SK-N-SH treated with all-trans-retinoic acid at 6 μM for 48 hours (cell line): ENCODE results near the gene AOPEP.

Source experiments
- ATAC-seq: fragments of 200-7000 bp; cut with Tn5 transposase; 3 replicates; pipeline ENCODE4 v1.9.1; 2020; ENCODE audit warnings: mild to moderate bottlenecking, moderate library complexity
- ARNTL ChIP-seq: fragments of 450-650 bp; formaldehyde crosslinking; IDR thresholded peaks from 2 replicates; pipeline ENCODE4 v1.5.0; 2020; ENCODE audit warnings: low read depth, mild to moderate bottlenecking, moderate library complexity, borderline replicate concordance
- BACH2 ChIP-seq: fragments of 250-450 bp; sonication (Bioruptor Pico); IDR thresholded peaks from 2 replicates; pipeline ENCODE4 v1.9.0; 2021; ENCODE audit warnings: mild to moderate bottlenecking, borderline replicate concordance
- CSDC2 ChIP-seq: fragments of 250-450 bp; sonication (Bioruptor Pico); IDR thresholded peaks from 2 replicates; pipeline ENCODE4 v1.5.0; 2020; ENCODE audit warnings: mild to moderate bottlenecking, moderate library complexity
- ESRRG ChIP-seq: fragments of 250-450 bp; sonication (Bioruptor Pico); IDR thresholded peaks from 2 replicates; pipeline ENCODE4 v1.6.1; 2021; ENCODE audit warnings: mild to moderate bottlenecking
- PPARA ChIP-seq: fragments of 250-450 bp; sonication (Bioruptor Pico); IDR thresholded peaks from 2 replicates; pipeline ENCODE4 v1.5.0; 2020; ENCODE audit warnings: mild to moderate bottlenecking, borderline replicate concordance
- SNAI2 ChIP-seq: fragments of 250-450 bp; sonication (Bioruptor Pico); IDR thresholded peaks from 2 replicates; pipeline ENCODE4 v1.5.0; 2020; ENCODE audit warnings: mild to moderate bottlenecking, moderate library complexity
- TCF4 ChIP-seq: fragments of 250-450 bp; sonication (Bioruptor Pico); IDR thresholded peaks from 2 replicates; pipeline ENCODE4 v1.8.0; 2021; ENCODE audit warnings: mild to moderate bottlenecking, moderate library complexity, borderline replicate concordance
- TOX ChIP-seq: fragments of 250-450 bp; sonication (Bioruptor Pico); IDR thresholded peaks from 2 replicates; pipeline ENCODE4 v1.8.0; 2021; ENCODE audit warnings: mild to moderate bottlenecking, moderate library complexity, borderline replicate concordance
- ZFP3 ChIP-seq: fragments of 250-450 bp; sonication (Bioruptor Pico); IDR thresholded peaks from 2 replicates; pipeline ENCODE4 v1.5.0; 2020; ENCODE audit warnings: mild to moderate bottlenecking, moderate library complexity
- ZNF565 ChIP-seq: fragments of 450-650 bp; formaldehyde crosslinking; conservative IDR thresholded peaks from 2 replicates; pipeline ENCODE4 v1.5.0; 2020; ENCODE audit warnings: low read depth, mild to moderate bottlenecking, moderate library complexity
- TF ChIP-seq, protein P1 (sequence below): fragments of 250-450 bp; sonication (Bioruptor Pico); IDR thresholded peaks from 2 replicates; pipeline ENCODE4 v1.5.0; 2020; ENCODE audit warnings: mild to moderate bottlenecking, moderate library complexity
- TF ChIP-seq, protein P2 (sequence below): fragments of 250-450 bp; sonication (Bioruptor Pico); IDR thresholded peaks from 2 replicates; pipeline ENCODE4 v1.5.1; 2020; ENCODE audit warnings: low read depth, mild to moderate bottlenecking, moderate library complexity
- TF ChIP-seq, protein P3 (sequence below): fragments of 250-450 bp; sonication (Bioruptor Pico); IDR thresholded peaks from 2 replicates; pipeline ENCODE4 v1.8.0; 2021; ENCODE audit warnings: low read depth, mild to moderate bottlenecking, moderate library complexity, borderline replicate concordance
- TF ChIP-seq, protein P4 (sequence below): fragments of 250-450 bp; sonication (Bioruptor Pico); IDR thresholded peaks from 2 replicates; pipeline ENCODE4 v1.8.0; 2020; ENCODE audit warnings: mild to moderate bottlenecking, moderate library complexity, borderline replicate concordance
- TF ChIP-seq, protein P5 (sequence below): fragments of 250-450 bp; sonication (Bioruptor Pico); IDR thresholded peaks from 2 replicates; pipeline ENCODE4 v1.5.1; 2021; ENCODE audit warnings: mild to moderate bottlenecking, moderate library complexity

AOPEP gene

DNA sequence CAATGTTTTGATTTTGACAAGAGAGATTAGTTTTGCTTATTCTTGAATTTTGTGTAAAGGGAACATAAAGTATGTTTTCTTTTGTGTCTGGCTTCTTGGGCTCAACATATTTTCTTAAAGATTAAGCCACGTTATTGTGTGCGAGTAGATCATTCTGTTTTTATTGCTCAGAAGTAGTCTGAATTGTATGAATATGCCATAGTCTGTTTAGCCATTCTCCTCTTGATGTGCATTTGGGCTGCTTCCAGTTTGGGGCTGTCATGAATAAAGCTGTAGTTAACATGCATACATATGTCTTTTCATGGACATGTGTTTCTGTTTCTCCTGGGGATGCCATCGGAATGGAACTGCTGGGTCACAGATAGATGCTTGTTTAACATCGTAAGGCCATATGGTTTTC, 392.1 kb downstream of the AOPEP start:
- no peak for TF ChIP-seq BACH2 (CRISPR knock-in tag)
- TF ChIP-seq, all 23 proteins: peak for 0
- ATAC-seq: no peak

DNA sequence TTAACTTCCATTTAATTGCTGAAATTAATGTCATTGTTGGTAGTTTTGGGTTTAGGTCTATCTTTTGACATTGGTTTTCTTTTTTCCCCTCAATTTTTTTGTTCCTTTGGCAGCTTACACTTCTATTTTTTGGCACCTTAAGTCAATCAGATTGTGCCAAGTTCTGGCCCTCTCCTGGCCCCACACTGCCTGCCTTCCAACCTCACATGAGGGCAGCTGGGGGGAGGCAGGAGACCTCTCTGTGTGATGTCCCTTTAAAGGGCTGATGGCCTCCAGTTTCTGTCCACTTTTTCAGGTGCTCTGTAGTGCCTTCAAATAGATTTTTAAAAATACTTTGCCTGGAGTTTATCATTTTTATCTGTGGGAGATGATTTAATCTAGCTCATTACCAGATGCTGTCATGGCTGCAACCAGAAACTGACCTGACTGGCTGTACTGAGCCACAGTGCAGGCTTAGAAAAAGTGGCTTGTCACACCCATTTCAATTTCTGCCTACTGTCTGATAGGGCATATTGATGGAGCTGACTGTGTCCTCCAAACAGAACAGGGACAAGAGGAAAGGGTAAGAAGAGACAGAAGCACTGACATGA, 394.4 kb downstream of the AOPEP start:
- TF ChIP-seq PPARA (CRISPR knock-in tag) (no peak), ZFP3 (CRISPR knock-in tag) (no peak), BACH2 (CRISPR knock-in tag) (no peak), ZNF565 (no peak), TOX (no peak), TCF4 (peak; percentile 31; the same call in 1 of the 2 replicates), SNAI2 (no peak)
- TF ChIP-seq, protein P1, sequence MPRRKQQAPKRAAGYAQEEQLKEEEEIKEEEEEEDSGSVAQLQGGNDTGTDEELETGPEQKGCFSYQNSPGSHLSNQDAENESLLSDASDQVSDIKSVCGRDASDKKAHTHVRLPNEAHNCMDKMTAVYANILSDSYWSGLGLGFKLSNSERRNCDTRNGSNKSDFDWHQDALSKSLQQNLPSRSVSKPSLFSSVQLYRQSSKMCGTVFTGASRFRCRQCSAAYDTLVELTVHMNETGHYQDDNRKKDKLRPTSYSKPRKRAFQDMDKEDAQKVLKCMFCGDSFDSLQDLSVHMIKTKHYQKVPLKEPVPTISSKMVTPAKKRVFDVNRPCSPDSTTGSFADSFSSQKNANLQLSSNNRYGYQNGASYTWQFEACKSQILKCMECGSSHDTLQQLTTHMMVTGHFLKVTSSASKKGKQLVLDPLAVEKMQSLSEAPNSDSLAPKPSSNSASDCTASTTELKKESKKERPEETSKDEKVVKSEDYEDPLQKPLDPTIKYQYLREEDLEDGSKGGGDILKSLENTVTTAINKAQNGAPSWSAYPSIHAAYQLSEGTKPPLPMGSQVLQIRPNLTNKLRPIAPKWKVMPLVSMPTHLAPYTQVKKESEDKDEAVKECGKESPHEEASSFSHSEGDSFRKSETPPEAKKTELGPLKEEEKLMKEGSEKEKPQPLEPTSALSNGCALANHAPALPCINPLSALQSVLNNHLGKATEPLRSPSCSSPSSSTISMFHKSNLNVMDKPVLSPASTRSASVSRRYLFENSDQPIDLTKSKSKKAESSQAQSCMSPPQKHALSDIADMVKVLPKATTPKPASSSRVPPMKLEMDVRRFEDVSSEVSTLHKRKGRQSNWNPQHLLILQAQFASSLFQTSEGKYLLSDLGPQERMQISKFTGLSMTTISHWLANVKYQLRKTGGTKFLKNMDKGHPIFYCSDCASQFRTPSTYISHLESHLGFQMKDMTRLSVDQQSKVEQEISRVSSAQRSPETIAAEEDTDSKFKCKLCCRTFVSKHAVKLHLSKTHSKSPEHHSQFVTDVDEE (CRISPR knock-in tag): 0 out of 2 replicates have a peak, but pooled peaks have one; percentile 37
- TF ChIP-seq, protein P2, sequence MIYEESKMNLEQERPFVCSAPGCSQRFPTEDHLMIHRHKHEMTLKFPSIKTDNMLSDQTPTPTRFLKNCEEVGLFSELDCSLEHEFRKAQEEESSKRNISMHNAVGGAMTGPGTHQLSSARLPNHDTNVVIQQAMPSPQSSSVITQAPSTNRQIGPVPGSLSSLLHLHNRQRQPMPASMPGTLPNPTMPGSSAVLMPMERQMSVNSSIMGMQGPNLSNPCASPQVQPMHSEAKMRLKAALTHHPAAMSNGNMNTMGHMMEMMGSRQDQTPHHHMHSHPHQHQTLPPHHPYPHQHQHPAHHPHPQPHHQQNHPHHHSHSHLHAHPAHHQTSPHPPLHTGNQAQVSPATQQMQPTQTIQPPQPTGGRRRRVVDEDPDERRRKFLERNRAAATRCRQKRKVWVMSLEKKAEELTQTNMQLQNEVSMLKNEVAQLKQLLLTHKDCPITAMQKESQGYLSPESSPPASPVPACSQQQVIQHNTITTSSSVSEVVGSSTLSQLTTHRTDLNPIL (CRISPR knock-in tag): no peak
- TF ChIP-seq, protein P3, sequence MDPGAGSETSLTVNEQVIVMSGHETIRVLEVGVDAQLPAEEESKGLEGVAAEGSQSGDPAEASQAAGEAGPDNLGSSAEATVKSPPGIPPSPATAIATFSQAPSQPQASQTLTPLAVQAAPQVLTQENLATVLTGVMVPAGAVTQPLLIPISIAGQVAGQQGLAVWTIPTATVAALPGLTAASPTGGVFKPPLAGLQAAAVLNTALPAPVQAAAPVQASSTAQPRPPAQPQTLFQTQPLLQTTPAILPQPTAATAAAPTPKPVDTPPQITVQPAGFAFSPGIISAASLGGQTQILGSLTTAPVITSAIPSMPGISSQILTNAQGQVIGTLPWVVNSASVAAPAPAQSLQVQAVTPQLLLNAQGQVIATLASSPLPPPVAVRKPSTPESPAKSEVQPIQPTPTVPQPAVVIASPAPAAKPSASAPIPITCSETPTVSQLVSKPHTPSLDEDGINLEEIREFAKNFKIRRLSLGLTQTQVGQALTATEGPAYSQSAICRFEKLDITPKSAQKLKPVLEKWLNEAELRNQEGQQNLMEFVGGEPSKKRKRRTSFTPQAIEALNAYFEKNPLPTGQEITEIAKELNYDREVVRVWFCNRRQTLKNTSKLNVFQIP (CRISPR knock-in tag): no peak
- TF ChIP-seq, protein P4, sequence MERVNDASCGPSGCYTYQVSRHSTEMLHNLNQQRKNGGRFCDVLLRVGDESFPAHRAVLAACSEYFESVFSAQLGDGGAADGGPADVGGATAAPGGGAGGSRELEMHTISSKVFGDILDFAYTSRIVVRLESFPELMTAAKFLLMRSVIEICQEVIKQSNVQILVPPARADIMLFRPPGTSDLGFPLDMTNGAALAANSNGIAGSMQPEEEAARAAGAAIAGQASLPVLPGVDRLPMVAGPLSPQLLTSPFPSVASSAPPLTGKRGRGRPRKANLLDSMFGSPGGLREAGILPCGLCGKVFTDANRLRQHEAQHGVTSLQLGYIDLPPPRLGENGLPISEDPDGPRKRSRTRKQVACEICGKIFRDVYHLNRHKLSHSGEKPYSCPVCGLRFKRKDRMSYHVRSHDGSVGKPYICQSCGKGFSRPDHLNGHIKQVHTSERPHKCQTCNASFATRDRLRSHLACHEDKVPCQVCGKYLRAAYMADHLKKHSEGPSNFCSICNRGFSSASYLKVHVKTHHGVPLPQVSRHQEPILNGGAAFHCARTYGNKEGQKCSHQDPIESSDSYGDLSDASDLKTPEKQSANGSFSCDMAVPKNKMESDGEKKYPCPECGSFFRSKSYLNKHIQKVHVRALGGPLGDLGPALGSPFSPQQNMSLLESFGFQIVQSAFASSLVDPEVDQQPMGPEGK (CRISPR knock-in tag): no peak
- ATAC-seq: peak; percentile 50

DNA sequence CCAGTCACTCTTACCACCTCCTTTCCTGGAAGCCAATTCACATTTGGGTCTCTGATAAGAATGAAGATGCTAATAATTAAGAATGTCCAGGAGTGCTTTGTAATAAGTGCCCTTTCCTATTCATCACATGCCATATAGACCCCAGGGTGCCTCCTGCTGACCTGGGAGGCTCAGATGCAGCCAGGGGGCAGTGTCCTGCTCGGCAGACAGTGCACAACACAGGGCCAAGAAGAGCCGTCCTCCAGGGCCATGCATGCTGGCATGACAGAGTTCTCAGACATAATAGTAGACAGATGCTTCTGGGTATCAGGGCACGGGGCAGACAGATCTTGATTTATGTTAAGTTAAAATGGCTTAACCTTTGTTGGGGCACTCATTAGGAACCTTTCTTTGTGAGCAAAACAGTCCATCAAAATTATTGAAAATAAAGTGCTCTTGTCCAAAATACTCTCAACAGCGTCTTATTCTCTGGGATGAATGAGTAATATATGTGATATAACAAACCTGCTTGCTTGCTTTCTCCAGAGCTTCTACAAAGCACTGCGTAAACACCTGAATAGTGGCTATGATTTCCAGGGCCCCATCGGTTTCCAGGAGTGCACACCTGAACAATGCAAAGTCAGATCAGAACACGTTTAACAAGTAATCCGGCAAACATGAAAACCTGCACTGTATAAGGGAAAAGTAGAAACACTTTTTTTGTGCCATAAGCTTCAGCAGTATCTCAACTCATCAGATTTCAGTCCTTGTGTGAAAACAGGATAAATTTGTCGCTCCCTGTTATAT, 398.3 kb downstream of the AOPEP start:
- TF ChIP-seq, protein P1 (CRISPR knock-in tag): 0 out of 2 replicates have a peak, but pooled peaks have one; percentile 12
- TF ChIP-seq TOX: no peak
- TF ChIP-seq ESRRG: no peak

DNA sequence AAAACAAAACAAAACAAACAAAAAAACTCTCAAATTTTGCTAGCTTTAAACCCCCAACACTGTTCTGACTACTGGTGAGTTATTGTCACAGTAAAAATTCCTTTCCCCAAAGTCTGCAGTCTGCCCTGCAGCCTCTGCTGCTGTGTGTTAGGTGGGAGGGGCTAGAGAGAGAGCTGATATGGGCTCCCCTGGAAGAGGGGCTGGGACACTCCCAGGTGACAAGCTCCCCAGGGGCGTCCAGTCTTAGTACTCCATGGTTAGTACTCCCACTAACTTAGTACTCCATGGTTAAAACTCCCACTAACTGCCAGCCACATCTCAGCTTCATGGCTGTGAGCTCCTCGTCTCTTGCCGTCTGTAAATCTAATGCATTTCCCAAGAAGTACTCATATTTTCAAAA, 399.2 kb downstream of the AOPEP start:
- no peak for ATAC-seq
- no peak for TF ChIP-seq SNAI2
- TF ChIP-seq TOX: no peak
- TF ChIP-seq, protein P2 (CRISPR knock-in tag): no peak
- TF ChIP-seq, protein P5, sequence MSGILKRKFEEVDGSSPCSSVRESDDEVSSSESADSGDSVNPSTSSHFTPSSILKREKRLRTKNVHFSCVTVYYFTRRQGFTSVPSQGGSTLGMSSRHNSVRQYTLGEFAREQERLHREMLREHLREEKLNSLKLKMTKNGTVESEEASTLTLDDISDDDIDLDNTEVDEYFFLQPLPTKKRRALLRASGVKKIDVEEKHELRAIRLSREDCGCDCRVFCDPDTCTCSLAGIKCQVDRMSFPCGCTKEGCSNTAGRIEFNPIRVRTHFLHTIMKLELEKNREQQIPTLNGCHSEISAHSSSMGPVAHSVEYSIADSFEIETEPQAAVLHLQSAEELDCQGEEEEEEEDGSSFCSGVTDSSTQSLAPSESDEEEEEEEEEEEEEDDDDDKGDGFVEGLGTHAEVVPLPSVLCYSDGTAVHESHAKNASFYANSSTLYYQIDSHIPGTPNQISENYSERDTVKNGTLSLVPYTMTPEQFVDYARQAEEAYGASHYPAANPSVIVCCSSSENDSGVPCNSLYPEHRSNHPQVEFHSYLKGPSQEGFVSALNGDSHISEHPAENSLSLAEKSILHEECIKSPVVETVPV (CRISPR knock-in tag): no peak
- TF ChIP-seq ZNF565: no peak
- TF ChIP-seq ARNTL (CRISPR knock-in tag): no peak
- TF ChIP-seq, protein P1 (CRISPR knock-in tag): no peak
- TF ChIP-seq CSDC2 (CRISPR knock-in tag): no peak
- no peak for TF ChIP-seq PPARA (CRISPR knock-in tag)
- no peak for TF ChIP-seq BACH2 (CRISPR knock-in tag)

More for the DNA sequence above, 398.3 kb downstream of the AOPEP start:
- peak; percentile 61 for ATAC-seq
